GM21367 (cell line): ENCODE data around the gene DBNDD1.
A peak's percentile ranks its signal among the peaks of the same experiment; 100 is the strongest.
"Not testable (repeated sequence)": the region's sequence is repeated elsewhere in the genome, so short reads cannot be mapped to it uniquely, and the experiment has no call there.

Experiments used
- ATAC-seq: cut with Tn5 transposase; IDR thresholded peaks from one replicate; pipeline ENCODE4 v1.9.1; 2021; ENCODE audit not compliant: unreplicated experiment

DBNDD1 gene

DNA sequence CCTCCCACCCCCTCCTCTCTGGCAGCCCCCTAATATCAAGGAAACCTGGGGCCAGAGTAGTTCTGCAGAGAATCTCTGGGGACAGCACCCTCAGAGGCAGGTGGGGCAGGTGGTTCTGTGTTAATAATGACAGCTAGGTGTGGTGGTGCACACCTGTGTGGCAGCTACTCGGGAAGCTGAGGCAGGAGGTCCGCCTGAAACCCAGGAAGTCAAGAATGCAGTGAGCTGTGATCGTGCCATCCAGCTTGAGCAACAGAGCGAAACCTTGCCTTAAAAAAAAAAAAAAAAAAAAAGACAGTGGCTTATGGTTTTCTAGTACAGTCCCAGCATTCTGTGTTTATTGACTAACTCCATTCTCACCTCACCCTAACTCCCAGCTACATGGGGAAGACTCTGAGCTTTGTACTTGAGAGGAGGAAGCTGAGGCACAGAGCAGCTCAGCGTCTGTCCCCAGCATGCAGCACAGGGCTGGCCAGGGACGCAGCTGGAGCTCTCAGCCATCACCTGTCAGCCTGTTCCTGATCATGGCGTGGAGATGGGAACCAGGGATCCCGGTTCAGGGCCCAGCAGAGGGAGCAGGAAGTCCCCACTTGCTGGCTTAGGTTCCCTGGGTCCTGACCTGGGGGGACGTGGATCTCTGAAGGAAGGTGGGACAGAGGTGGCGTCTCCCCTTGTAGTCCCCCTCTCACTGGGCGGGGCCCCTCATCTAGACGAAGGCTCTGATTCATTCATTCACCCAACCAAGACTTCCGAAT, 6.1 kb downstream of the DBNDD1 start:
- ATAC-seq, result no peak

DNA sequence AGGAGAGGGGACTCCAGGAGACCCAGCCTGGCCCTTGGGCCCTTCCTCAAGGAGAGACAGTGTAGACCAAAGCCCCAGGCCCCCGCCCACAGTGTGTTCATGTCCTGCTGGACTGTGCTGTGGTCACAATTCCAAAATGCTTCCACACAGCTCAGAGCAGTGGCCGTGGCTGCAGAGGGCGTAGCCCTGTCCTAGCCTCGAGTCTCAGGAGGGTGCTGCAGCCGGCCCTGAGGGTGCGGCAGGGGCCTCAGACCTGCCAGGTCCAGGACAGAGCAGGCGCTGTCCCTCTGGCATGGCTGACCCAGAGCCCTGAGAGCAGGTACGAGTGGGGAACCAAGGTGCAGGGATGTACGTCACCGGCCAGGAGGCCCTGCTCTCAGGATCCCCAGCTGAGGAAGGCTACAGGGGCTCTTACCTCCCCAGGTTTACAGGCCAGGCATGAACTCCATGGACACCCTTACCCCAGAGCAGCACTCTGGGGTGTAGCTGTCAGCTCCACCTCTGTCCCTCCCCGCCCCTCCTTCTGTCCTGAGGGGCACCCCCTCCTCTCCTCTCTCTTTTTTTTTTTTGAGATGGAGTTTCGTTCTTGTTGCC, 7.3 kb downstream of the DBNDD1 start:
- no peak for ATAC-seq

DNA sequence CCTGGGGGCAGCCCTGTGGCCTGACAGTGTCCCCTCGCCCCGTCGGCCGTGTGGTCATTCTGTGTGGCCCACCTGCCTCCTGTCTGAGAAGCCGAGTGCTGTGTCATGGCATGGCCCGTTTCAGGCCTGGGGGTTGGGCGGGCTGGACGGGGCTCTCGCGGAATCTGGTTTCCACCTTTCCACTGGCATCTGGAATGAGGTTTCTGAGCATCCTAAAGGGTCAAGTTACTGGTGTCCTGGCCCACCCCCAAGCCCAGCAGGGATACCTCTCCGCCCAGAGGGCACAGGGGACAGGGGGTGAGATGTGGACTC, 7.8 kb downstream of the DBNDD1 start:
- no peak for ATAC-seq

DNA sequence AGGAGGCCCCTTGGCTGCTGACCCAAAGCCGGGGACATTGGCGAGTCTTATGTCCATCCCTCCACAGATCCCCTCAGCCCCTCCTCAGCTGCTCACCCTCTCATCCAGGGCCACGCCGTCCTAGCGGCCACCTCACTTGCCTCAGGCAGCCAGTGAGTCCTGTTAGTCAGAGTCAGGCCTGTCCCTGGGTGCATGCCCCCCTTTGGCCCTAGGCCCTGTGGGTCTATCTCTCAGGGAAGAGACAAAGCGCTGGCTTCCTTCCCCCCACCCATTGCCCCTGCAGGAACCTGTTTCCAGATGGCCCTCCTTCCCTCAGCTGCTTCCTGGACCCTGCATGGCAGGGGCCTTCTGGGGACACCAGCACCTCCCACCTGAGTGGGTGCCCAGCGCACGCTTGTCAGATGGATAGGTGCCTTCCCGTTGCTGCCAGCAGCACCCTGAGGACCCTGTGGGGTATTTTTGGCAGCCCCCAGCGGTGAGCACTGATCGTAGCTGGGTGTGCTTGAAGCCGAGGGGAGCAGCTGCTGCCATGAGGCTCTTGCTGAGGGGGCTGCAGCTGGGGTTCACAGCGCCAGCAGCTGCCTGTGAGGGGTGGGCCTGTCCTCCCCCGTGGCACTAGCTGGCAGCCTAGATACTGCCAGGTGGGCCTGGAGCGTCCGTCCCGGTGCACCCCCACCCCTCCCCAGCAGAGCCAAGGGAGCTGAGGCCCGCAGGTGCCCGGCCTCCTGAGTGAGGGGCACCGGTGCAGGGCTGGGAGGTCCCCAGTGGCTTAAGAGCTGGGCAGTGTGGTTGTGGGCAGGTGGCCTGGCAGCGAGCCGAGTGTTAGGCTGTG, 8.4 kb downstream of the DBNDD1 start:
- no peak for ATAC-seq

DNA sequence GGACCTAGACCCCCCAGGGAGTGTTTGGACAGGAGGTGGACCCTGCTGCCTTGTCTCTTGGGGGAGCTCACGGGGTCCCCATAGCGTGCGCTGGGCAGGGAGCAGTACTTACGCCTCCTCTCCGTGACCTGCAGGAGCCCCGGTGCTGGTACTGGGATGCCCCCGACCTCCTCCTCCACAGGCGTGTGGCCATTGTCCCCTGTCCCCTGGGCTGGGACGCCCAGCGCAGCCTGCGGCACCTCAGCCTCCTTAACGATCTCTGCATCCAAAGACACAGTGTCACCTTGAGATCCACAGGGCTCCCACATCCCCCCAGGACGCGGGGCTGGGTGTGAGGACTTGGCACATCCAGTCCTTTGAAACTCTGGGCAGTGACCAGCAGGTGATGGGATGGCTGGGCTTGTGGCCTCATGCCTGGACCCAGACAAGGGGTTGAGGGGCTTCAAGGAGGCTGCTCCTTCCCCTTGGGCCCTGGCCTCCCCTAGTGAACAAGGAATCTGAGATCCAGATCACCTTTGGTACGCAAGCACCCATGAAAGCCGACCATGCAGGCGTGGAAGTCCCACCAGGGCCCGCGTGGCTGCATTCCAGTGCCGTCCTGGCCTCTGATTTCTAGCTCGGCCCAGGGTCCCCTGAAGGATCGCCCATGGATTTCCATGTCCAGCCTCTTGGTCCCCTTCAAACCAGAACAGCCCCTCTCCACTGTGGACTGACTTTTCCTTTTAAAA, 9.9 kb downstream of the DBNDD1 start:
- ATAC-seq, result peak; percentile 7

DNA sequence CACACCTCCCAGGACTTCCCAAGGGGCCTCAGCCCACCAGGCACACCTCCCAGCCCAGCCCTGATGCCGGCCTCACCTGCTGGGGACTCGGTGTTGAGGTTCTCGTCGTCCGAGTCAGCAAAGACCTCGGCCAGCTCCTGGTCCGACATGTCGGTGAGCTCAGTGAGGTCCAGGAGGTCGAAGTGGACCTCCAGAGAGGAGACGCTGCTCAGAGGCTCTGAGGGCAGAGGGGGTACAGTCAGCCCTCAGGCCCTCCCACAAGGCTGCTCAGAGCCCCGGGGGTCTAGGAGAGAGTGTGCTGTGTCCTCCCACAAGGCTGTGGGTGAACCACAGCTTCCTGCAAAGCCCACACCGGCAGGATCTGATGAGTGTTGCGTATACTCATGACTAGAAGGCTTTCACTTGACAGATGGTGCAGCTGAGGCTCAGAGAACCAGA, 10.5 kb downstream of the DBNDD1 start:
- ATAC-seq, result peak; percentile 72

DNA sequence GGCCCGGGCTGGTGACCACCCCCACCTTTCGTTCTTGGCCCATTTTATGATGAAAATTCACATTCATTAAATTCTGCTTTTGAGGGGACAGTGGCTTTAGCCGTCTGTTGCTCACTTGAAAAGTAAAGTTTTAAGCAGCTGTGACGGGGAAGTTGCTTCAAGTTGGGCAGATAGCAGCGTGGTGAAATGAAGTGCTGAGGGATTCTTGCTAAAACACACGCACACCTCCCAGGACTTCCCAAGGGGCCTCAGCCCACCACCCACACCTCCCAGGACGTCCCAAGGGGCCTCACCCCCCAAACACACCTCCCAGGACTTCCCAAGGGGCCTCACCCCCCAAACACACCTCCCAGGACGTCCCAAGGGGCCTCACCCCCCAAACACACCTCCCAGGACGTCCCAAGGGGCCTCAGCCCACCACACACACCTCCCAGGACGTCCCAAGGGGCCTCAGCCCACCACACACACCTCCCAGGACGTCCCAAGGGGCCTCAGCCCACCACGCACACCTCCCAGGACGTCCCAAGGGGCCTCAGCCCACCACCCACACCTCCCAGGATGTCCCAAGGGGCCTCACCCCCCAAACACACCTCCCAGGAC, 11.5 kb downstream of the DBNDD1 start:
- ATAC-seq, result not testable (repeated sequence)

DNA sequence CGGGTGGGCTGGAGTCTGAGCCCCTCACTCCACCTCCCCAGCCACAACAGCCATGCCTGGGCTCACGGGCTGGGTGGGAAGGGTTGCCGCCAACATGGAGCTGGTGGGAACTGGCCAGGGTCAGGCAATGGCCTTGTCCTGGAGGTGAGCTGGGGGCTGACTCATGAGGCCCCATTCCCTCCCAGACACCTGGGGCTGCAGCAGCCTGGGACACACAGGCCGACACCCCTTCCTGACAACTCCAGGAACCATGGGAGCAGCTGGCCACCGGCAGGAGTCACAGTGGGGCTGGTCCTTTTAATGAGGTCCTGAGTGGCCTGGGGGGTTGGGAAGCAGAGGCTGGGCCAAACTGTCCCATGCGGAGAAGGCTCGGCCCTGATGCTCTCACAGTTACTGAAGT, 12.2 kb downstream of the DBNDD1 start:
- ATAC-seq, result no peak

DNA sequence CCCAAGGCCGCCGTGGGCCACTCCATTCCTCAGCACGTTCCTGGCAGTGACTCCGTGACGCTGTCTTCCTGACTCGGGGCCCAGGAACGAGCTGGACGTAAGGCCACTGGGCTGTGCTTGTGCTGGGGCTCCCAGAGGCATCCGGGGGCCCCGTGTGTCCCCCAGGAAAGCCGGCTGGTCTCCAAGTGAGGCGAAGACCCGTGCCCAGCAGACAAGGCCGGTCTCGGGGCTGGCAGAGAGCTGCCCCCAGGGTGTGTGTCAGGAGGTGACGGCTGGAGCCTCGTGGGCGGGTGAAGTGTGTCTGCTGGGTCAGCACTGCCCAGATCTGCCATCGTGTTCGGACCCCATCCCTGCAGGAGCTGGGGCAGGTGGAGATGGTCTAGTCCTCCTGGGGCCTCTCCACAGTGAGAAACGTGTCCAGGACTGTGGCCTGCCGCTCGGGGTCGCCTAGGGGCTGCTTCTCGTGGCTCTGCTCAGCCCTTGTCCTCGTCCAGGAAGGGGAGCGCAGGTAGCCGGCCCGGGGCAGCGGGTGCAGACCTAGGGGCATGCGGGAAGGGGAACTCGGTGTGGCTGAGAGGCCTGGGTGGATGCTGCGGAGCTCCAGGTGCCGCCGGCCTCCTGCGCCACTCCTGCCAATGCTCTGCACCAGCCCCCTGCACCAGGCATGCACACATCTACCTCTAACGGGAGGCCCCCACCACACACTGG, 13.1 kb downstream of the DBNDD1 start:
- ATAC-seq, result no peak

DNA sequence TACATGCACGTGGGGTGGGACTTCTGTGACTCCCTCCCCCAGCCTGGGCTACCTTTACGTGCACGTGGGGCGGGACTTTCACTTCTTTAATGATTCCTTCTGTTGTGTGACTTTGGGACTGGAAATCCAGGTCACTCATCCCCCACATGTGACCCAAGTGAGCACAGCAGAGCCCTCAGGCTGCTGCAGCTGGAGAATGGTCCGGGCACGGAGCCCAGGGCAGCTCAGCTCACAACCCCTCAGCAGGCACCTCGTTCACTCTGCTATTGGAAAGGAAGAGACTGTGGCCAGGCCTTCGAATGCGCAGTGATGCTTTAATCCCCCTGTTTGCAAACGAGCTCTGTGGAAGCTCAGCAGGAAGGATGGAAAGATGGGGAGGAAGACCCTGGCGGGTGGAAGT, 14.7 kb downstream of the DBNDD1 start:
- ATAC-seq, result no peak

DNA sequence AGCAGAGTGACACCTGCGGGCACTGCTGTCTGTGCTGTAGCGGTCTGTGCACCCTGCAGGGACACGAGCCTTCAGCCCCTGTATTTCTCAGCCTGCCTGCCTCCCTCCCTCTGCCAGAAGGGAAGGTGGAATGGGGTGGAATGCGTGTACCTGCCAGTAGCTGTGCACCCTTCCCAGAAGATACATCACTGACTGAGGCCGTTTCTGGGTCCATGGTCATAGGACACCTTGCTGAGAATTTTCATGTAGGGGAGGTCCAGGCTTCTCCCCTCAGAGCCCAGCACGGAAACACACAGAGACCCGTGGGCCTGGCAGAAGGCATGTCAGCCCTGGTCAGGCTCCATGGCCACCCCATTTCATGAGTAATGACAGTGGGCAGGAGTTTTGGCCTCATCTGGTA, 16.5 kb downstream of the DBNDD1 start:
- no peak for ATAC-seq

DNA sequence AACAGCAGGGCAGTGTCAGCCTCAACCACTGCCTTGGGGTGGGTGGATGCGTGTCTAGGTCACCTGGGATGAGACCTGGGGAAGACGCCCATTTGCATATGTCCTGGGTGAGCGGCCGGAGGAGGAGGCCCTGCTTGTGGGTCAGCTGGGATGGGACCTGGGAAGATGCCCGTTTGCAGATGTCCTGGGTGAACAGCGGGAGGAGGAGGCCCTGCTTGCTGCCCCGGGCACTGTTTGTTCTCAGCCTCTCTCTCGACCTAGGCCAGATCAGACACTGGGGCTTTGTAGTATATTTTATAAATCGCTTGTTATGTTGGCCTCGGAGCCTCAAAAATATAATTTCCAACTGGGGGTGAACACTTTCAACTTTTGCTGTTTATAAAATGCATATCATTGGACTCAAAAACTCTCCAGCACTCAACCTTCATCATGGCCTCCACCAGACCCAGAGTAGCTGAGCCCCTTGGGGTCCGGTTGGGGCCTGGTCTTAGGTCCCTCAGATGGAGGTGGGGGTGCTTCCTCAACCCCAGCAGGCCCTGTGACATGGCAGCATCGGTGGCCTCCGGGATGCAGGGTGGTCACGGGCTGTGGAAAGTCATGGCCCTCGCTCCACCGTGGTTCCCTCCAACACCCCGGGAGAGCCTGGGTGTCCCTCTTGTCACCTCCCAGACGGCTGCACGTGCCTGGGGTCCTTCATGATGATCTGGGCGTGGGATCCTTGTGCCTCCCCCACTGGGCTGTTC, 17.3 kb downstream of the DBNDD1 start:
- no peak for ATAC-seq

DNA sequence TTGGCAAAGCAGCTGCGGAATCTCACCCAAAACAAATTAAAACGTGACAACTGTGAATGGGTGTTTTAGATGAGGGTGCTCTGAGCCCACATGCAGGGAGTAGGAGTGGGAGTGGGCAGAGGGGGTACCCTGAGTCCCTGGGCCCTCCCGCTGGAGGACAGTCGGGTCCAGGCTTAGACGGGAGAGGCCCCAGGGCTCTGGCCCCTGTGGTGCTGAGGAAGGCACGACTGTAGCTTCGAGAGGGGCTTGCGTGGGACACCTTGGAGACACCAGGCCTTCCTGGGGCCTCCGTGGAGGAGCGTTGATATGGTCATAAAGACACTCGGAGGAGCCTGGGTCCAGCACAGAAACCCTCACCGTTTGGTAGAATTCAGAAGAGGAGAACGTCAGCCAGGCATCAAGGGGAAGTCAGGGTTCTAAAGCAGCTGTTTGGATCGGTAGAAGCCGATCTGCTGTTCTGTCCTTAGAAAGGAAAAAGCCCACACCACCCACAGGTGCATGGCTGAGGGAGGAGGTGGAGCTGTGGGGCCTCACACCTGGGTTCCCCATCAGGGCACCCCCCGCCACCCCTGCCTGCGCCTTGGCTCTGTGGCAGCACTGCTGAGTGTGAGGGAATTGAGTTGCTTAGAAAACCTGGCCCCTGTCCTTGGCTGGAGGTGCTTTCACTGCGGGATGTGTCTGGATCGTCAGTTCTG, 18.4 kb downstream of the DBNDD1 start:
- no peak for ATAC-seq

DNA sequence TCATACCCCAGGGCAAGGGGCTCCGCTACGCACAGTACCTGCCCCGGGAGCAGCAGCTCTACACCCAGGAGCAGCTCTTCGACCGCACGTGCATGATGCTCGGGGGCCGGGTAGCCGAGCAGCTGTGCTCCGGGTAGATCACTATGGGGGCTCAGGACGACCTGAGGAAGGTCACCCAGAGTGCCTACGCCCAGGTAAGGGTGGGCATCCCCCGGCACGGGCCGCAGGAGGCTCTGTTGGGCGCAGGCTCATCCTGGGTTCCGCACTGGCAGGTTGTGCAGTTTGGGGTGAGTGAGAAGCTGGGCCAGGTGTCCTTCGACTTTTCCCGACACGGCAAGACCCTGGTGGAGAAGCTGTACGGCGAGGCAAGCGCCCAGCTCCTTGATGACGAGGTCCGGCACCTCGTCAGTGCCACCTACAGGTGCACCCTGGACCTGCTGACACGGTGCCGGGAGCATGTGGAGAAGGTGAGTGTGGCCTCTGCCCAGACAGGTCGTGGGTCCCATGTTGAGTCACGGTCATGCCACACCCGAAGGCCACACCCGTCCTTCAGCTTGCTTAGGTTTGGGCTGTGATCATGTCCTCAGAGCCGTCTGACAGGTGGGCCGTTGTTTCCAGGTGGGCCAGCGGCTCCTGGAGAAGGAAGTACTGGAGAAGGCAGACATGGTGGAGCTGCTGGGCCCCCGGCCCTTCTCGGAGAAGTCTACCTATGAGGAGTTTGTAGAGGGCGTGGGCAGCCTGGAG, 19.3 kb downstream of the DBNDD1 start:
- no peak for ATAC-seq

DNA sequence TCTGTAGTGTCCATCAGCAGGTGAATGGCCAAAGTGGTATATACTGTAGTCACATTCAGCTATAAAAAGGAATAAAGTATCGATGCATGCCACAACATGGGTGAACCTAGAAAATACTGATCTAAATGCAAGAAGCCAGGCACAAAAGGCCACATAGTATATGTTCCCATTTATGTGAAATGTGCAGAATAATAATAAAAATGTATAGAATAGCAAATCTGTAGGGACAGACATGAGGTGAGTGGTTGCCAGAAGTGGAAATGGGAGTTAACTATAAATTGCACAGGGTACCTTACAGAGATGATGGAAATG, 23.1 kb downstream of the DBNDD1 start:
- no peak for ATAC-seq

DNA sequence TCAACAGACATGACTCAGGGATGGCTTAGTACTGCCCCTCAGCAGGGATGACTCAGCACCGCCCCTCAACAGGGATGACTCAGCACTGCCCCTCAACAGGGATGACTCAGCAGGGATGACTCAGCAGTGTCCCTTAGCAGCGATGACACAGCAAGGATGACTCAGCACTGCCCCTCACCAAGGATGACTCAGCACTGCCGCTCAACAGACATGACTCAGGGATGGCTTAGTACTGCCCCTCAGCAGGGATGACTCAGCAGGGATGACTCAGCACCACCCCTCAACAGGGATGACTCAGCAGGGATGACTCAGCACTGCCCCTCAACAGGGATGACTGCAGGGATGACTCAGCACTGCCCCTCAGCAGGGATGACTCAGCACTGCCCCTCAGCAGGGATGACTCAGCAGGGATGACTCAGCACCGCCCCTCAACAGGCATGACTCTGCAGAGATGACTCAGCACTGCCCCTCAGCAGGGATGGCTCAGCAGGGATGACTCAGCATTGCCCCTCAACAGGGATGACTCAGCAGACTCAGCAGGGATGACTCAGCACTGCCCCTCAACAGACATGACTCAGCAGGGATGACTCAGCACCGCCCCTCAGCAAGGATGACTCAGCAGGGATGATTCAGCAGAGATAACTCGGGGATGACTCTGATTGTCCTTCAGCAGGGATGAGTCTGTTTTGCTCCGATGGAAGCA, 23.6 kb downstream of the DBNDD1 start:
- ATAC-seq, result not testable (repeated sequence)

DNA sequence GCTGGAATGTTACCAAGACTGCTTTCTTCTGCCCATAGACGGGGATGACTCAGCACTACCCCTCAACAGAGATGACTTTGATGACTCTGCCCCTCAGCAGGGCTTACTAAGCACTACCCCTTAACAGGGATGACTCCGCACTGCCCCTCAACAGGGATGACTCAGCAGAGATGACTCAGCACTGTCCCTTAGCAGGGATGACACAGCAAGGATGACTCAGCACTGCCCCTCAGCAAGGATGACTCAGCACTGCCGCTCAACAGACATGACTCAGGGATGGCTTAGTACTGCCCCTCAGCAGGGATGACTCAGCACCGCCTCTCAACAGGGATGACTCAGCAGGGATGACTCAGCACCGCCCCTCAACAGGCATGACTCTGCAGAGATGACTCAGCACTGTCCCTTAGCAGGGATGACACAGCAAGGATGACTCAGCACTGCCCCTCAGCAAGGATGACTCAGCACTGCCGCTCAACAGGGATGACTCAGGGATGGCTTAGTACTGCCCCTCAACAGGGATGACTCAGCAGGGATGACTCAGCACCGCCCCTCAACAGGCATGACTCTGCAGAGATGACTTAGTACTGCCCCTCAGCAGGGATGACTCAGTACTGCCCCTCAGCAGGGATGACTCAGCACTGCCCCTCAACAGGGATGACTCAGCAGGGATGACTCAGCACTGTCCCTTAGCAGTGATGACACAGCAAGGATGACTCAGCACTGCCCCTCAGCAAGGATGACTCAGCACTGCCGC, 24.4 kb downstream of the DBNDD1 start:
- ATAC-seq, result not testable (repeated sequence)
